A673 (cell line): ENCODE measurements around the gene PNISR. TPM values are rescaled to one million over a fixed set of nuclear protein-coding genes. Genes with fewer than 3 reads are reported as not detected.

Experiments
- BruUV-seq: library from RNA; stranded (reverse); fragments of 400-500 nt; replicated peaks from 2 replicates; lab custom pipeline; 2021; lab: Mats Ljungman, UMichigan
- CTCF ChIA-PET: fragments of 300-600 bp; sonication (Branson Sonifier 250); formaldehyde crosslinking; loops from one replicate; lab custom pipeline; 2022; ENCODE audit warnings: antibody characterized with exemption; lab: Charles Lee
- POLR2A ChIA-PET: fragments of 300-600 bp; sonication (Branson Sonifier 250); formaldehyde crosslinking; loops from one replicate; lab custom pipeline; 2022; ENCODE audit warnings: antibody characterized with exemption; ENCODE audit not compliant: low non-redundant PET; lab: Charles Lee
- DNase-seq: peaks from one replicate; pipeline ENCODE4 v3.0.0-alpha.2; 2015; ENCODE audit warnings: low spot score
- H3K27ac ChIP-seq: fragments of 200-600 bp; sonication (generic); 2 replicates; pipeline ENCODE4 v1.5.1; 2016; ENCODE audit warnings: mixed run types, low read depth, mild to moderate bottlenecking, mixed read lengths, antibody characterized with exemption, low read length; ENCODE audit not compliant: poor library complexity, severe bottlenecking
- H3K27me3 ChIP-seq: fragments of 200-600 bp; sonication (generic); replicated peaks from 2 replicates; pipeline ENCODE4 v1.6.1; 2017; ENCODE audit warnings: mixed run types, low read depth, mild to moderate bottlenecking, mixed read lengths, antibody characterized with exemption, low read length; ENCODE audit not compliant: insufficient read depth, poor library complexity
- H3K36me3 ChIP-seq: fragments of 200-600 bp; sonication (generic); 2 replicates; pipeline ENCODE4 v1.6.1; 2016; ENCODE audit warnings: mixed run types, mild to moderate bottlenecking, mixed read lengths, antibody characterized with exemption, low read length; ENCODE audit not compliant: insufficient read depth, poor library complexity, severe bottlenecking
- H3K4me1 ChIP-seq: fragments of 200-600 bp; sonication (generic); 2 replicates; pipeline ENCODE4 v1.6.1; 2017; ENCODE audit warnings: mixed run types, mild to moderate bottlenecking, mixed read lengths, antibody characterized with exemption, low read length; ENCODE audit not compliant: insufficient read depth, poor library complexity, severe bottlenecking
- H3K4me3 ChIP-seq: fragments of 200-600 bp; sonication (generic); 2 replicates; pipeline ENCODE4 v1.5.1; 2016; ENCODE audit warnings: low read depth, mixed run types, mild to moderate bottlenecking, mixed read lengths, low read length; ENCODE audit not compliant: poor library complexity, severe bottlenecking
- H3K9me3 ChIP-seq: fragments of 200-600 bp; sonication (generic); 2 replicates; pipeline ENCODE4 v1.6.1; 2016; ENCODE audit warnings: mixed run types, low read depth, mild to moderate bottlenecking, mixed read lengths, antibody characterized with exemption, low read length; ENCODE audit not compliant: poor library complexity, severe bottlenecking
- CTCF ChIP-seq: fragments of 300-800, 200-600 bp; sonication (generic); conservative IDR thresholded peaks from 2 replicates; pipeline ENCODE4 v1.5.1; 2017; ENCODE audit warnings: low read depth, mild to moderate bottlenecking, antibody characterized with exemption, low read length, moderate library complexity, mixed read lengths
- EZH2 ChIP-seq: fragments of 200-600 bp; sonication (generic); IDR thresholded peaks from 2 replicates; pipeline ENCODE4 v1.6.1; 2017; ENCODE audit warnings: borderline replicate concordance, low read depth, mild to moderate bottlenecking, mixed read lengths, antibody characterized with exemption, low read length; ENCODE audit not compliant: poor library complexity, severe bottlenecking
- intact Hi-C: fragments of 100-400 bp; cut with micrococcal nuclease; formaldehyde crosslinking; loops from one replicate; pipeline ENCODE4 v1.10.0; 2022; ENCODE audit not compliant: unreplicated experiment
- total RNA-seq: library from RNA; stranded (reverse); gene quantifications from 2 replicates; pipeline ENCODE4 v1.2.3, GENCODE V29; 2021

Gene PNISR
- total RNA-seq, 1 experiment from 2014 or later = 147 TPM

- ChIA-PET POLR2A (no interaction called here), CTCF (no interaction called here)
Measured at GRCh38 chr6:99427988-99428387, 2.9 kb upstream of the PNISR start.

GRCh38 chr6:99426451-99426757 is 1.3 kb upstream of the PNISR start:
- POLR2A ChIA-PET = no interaction called here
- BruUV-seq = no TSS peak
- peaks cover 41% of the 10 kb centered on the region for H3K4me1 ChIP-seq
- no peaks in the 10 kb centered on the region for H3K27me3 ChIP-seq
- no peaks in the 10 kb centered on the region for H3K36me3 ChIP-seq
- intact Hi-C loops = loop anchor here (10.0 kb wide), 1 partner anchor 92 kb away; no protein-coding TSS in a partner anchor
- DNase-seq = no peak
- CTCF ChIA-PET = no interaction called here
- no peak for TF ChIP-seq EZH2
- TF ChIP-seq CTCF = no peak
- peak overlapping the region; percentile 98 for H3K27ac ChIP-seq
- H3K4me3 ChIP-seq = peak overlapping the region; percentile 82
- H3K9me3 ChIP-seq = no peaks in the 10 kb centered on the region

More at GRCh38 chr6:99427988-99428387, 2.9 kb upstream of the PNISR start:
- H3K4me1 ChIP-seq = peaks cover 25% of the 10 kb centered on the region
- H3K4me3 ChIP-seq = no peak overlapping the region
- intact Hi-C loops = loop anchor here (10.0 kb wide), 1 partner anchor 93 kb away; no protein-coding TSS in a partner anchor
- no TSS peak for BruUV-seq
- TF ChIP-seq EZH2 (no peak), CTCF (no peak)
- H3K27me3 ChIP-seq = no peaks in the 10 kb centered on the region
- H3K27ac ChIP-seq = no peak overlapping the region
- no peak for DNase-seq
- no peaks in the 10 kb centered on the region for H3K9me3 ChIP-seq
- no peaks in the 10 kb centered on the region for H3K36me3 ChIP-seq

- Histone ChIP-seq H3K4me1 (peaks cover 46% of the 10 kb centered on the region), H3K36me3 (no peaks in the 10 kb centered on the region), H3K27me3 (no peaks in the 10 kb centered on the region), H3K9me3 (no peaks in the 10 kb centered on the region), H3K27ac (peak overlapping the region; percentile 98), H3K4me3 (peak overlapping the region; percentile 82)
- TF ChIP-seq CTCF (peak; percentile 43), EZH2 (no peak)
- TSS peak; percentile 53 for BruUV-seq
- DNase-seq = peak; percentile 89
- intact Hi-C loops = loop anchor here (10.0 kb wide), 1 partner anchor 91 kb away; no protein-coding TSS in a partner anchor
- ChIA-PET POLR2A (no interaction called here), CTCF (interaction anchor here (1.0 kb wide), 1 partner anchor 91 kb away, joined by 3 read pairs; no protein-coding TSS in a partner anchor)
Measured at GRCh38 chr6:99425647-99426450, 741 bp upstream of the PNISR start.
